Colon (tissue), 2 donors: Measurements from ENCODE around the gene PARP12.

Source experiments
- FAIRE-seq: peaks from 2 replicates; lab custom pipeline; 2012; peaks lifted over from hg19 to GRCh38; lab: Jason Lieb, UNC
- donor health status: control.
- donor health status: control.

PARP12 gene

DNA sequence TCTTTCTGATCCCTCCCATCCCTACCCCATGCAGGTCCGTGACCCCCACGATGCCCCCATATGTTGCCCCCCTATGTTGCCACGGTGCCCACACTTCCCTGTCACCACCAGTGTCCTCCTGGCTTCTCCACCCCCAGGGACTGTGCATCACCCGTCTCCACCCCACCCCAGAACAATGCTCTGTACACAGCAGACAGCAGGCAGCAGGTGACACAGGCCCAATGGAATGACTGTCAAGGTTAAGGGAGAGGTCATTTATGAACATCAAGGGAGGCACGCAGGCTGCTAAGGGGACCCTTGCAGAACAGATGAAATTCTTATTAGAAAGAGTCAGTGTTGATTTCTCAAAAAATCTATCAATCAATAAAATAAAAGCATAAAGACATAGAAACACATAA lies 71.5 kb downstream of the PARP12 start:
- no peak for FAIRE-seq

- no peak for FAIRE-seq
These were observed 72.0 kb downstream of the PARP12 start for GRCh38 chr7:139990571-139991268.

GRCh38 chr7:139990142-139990535 lies 72.6 kb downstream of the PARP12 start:
- no peak for FAIRE-seq

DNA sequence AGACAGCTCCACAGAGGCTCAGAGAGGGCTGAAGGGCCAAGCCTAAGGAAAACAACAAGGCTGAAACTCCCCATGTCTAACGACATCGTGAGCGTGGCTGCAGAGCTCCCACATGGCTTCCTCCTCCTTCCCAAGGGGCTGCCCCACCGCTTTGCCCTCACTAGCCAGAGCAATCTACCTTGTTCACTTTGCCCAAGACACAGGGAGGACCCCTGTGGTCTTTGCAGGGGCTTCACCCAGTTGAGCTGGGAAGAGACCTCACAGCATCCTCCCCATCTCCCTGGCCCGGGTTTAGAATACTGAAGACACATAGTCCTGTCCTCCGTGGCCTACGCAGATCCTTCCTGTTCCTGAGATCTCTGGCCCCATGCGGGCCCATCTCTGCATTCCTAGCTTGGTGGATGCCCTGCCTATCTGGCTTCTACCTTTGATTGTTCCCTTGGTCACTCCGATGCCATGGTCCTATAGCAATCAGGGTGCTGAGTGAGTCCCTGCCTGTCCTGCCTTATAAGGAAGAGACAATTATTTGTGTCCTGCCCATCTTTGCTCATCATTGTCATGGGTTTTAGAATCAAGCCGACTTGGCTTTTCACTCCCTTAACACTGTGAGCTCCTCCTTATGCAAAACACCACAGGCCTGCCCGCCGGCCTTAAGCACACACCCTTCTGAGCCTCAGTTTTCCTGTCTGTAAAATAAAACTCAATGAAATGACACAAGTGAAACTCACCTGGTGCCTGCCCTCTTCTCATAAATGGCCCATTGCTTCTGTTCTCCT lies 73.2 kb downstream of the PARP12 start:
- FAIRE-seq = no peak

- no peak for FAIRE-seq
These were observed 74.8 kb downstream of the PARP12 start for GRCh38 chr7:139987691-139988516.

- FAIRE-seq = no peak
These were observed 76.9 kb downstream of the PARP12 start for GRCh38 chr7:139985811-139986210.

DNA sequence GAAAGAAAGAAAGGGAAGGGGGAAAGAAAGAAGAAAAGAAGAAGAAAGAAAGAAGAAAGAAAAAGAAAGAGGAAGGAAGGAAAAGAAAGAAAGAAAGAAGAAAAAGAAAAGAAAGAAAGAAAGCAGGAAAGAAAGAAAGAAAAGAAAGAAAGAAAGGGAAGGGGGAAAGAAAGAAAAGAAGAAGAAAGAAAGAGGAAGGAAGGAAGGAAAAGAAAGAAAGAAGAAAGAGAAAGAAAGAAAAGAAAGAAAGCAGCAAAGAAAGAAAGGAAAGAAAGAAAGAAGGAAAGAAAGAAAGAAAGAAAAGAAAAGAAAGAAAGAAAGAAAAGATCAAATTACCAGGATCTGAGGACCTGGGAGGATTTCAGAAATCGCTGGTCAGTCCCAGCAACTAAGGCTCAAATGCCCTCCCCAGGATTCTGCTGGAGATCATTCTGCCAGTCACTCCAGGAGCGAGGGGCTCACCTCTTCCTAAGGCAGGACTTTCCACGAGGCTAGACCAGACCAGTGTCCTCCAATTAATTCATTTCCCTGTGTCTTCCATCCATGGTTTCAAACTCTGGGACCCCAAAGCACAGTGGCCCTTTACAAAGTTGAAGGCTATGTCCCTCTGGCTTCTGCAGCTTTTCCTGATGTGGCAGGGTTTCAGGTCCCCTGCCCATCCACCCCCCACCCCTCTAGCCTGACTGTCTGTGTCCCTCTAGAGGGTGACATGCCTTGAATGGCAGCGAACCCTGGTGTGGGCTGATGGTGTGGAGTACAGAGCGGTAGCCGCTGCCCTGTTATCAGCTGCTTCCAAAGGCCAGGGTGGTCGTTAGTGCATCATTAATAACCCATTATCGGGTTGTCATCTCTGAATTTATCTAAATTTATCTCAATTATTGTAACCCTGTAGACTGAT lies 77.9 kb downstream of the PARP12 start:
- no peak for FAIRE-seq

DNA sequence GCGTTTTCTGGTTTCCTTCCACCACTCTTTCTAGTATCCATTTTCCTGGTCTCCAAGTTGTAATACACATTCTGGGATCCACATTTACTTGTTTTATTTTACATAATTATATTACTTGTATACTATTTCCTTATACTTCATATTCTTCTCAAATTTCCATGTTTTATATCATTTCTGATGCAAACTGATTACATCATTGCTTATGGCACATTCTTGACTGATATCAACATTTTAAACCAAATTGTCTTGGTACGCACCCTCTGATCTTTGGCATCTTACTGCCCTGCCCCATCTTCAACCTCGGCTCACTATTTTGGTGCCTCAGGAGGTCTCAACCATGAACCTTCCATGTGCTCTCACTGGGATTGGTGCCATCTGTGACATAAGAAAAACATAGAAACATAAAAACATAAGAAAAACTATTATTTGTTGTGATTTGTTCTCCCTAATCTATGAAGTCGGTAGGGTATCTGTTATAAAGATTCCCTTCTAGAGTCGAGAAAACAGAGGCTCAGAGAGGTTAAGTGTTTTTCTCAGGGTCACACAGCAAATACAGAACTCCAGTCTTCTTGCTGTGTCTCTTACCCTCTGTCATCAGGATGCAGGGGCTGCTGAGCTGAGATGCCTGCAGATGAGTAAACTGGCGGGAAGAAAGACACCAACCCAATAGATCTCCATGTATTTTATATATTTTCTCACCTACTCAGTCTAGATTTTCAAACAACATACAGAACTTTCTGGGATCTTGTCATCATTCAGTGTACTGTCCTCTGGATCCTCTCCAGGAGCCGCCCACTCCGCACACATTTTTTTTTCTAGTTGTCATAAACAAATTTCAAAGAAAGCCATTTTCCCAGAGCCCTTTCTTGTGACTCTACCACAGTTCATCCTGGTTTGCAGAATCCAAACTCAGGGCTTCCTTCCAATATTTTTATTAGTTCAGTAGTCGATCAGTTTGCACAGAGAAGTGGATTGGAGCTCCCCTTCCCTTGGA lies 79.5 kb downstream of the PARP12 start:
- FAIRE-seq = no peak

DNA sequence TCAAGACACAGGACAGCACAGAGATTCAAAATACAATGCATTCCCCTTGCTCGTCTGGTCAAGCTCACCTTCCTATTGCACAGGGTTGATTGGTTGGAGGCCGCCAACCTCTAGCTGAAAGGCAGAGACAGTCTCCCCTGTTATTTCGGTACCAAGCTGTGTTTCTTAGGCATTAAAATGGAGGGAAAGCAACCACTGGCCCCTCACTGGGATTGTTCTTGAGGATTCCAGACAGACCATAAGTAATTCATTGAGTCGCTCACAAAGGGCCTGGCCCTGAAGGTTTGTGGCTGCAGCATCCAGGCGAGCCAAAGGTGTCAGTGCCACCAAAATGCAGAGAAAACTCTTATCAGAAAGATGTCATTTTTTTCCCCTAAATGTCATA lies 81.2 kb downstream of the PARP12 start:
- no peak for FAIRE-seq

- FAIRE-seq = no peak
These were observed 85.7 kb downstream of the PARP12 start for GRCh38 chr7:139976838-139977656.

GRCh38 chr7:139976055-139976837 lies 86.5 kb downstream of the PARP12 start:
- FAIRE-seq = no peak

GRCh38 chr7:139974179-139974811 lies 88.5 kb downstream of the PARP12 start:
- FAIRE-seq = no peak
